Esophagus muscularis mucosa (tissue), 4 donors: ENCODE measurements around the gene ANK2. TPM values are rescaled to one million over a fixed set of nuclear protein-coding genes. Genes with fewer than 3 reads are reported as not detected.

ENCODE experiments used
- DNase-seq: peaks from one replicate; pipeline ENCODE4 v3.0.0-alpha.2; 2017; ENCODE audit errors: extremely low spot score
- H3K27ac ChIP-seq, 4 donors: fragments of 200-600 bp; sonication (generic); replicated peaks in 1 of 4; 1 replicate in 3 of 4; 2 replicates in 1 of 4; pipeline ENCODE4 v1.5.1; 2016 to 2019; ENCODE audit warnings: mild to moderate bottlenecking in 1 of 4
- H3K27me3 ChIP-seq, 4 donors: fragments of 200-600 bp; sonication (generic); one replicate each; pipeline versions ENCODE4 v1.5.1 to v1.6.0; 2016 to 2019
- H3K36me3 ChIP-seq, 4 donors: fragments of 200-600 bp; sonication (generic); one replicate each; pipeline ENCODE4 v1.5.1; 2016 to 2019
- H3K4me1 ChIP-seq, 4 donors: fragments of 200-600 bp; sonication (generic); one replicate each; pipeline ENCODE4 v1.5.1; 2016 to 2019
- H3K4me3 ChIP-seq, 4 donors: fragments of 200-600 bp; sonication (generic); 1 replicate in 2 of 4; 2 replicates in 2 of 4; pipeline ENCODE4 v1.5.1; 2016 to 2019; ENCODE audit warnings: mild to moderate bottlenecking in 4 of 4, moderate library complexity in 1 of 4
- H3K9me3 ChIP-seq, 4 donors: fragments of 200-600 bp; sonication (generic); 1 replicate in 3 of 4; 2 replicates in 1 of 4; pipeline ENCODE4 v1.5.1; 2016 to 2019
- CTCF ChIP-seq, 3 experiments: fragments of 200-600 bp in 2 of 3; fragments of 450-650 bp in 1 of 3; sonication (generic) in 2 of 3; IDR thresholded peaks; one replicate each; pipeline ENCODE4 v1.5.1; 2017 to 2019; ENCODE audit warnings: antibody characterized with exemption in 3 of 3, mild to moderate bottlenecking in 2 of 3, moderate library complexity in 1 of 3
- EP300 ChIP-seq: sonication (generic); formaldehyde crosslinking; IDR thresholded peaks from one replicate; pipeline ENCODE4 v1.6.1; 2017; ENCODE audit warnings: antibody characterized with exemption
- POLR2A ChIP-seq: fragments of 450-650 bp; IDR thresholded peaks from one replicate; pipeline ENCODE4 v1.6.1; 2017; ENCODE audit warnings: antibody characterized with exemption, moderate library complexity, mild to moderate bottlenecking, low read depth
- POLR2AphosphoS5 ChIP-seq, 2 donors: sonication (generic); formaldehyde crosslinking; IDR thresholded peaks; one replicate each; pipeline ENCODE4 v1.6.1; 2017; ENCODE audit warnings: antibody characterized with exemption in 2 of 2
- WGBS: methylation state at CpG from one replicate; pipeline ENCODE4 v1.1.5; 2018; 5-methylcytosine and 5-hydroxymethylcytosine counted together
- intact Hi-C: fragments of 100-400 bp; cut with DNase I; formaldehyde crosslinking; loops from one replicate; pipeline ENCODE4 v1.15.1; 2023
- total RNA-seq, 4 donors: library from RNA; depleted of rRNA; stranded (reverse); fragments of >200 nt; gene quantifications; one replicate each; pipeline versions ENCODE4 v1.1.0 to v1.2.1, GENCODE V29; 2016

Gene ANK2
- total RNA-seq, 4 donors from 2014 or later: 76.8 to 88.0 (median 82.8) TPM

- intact Hi-C loops: no loop called here
- Histone ChIP-seq H3K27ac (no peak overlapping the region), H3K9me3 (no peaks in the 10 kb centered on the region), H3K36me3 (no peaks in the 10 kb centered on the region), H3K4me3 (no peak overlapping the region), H3K4me1 (no peaks in the 10 kb centered on the region), H3K27me3 (no peaks in the 10 kb centered on the region)
- 79% methylated on average over 5 of the region's 5 CpGs for WGBS
- TF ChIP-seq CTCF (IDR thresholded peaks at IDR 0.05): no peak
- TF ChIP-seq POLR2A: no peak
- no peak for TF ChIP-seq EP300
- no peak for TF ChIP-seq POLR2AphosphoS5 (IDR thresholded peaks at IDR 0.05)
- no peak for DNase-seq
Observed at GRCh38 chr4:113007151-113007550, 42.3 kb upstream of the ANK2 start.

GRCh38 chr4:113008135-113008534, 41.3 kb upstream of the ANK2 start:
- intact Hi-C loops: no loop called here
- TF ChIP-seq POLR2A (no peak), CTCF (IDR thresholded peaks at IDR 0.05) (no peak), POLR2AphosphoS5 (IDR thresholded peaks at IDR 0.05) (no peak), EP300 (no peak)
- no peaks in the 10 kb centered on the region for H3K36me3 ChIP-seq
- H3K9me3 ChIP-seq: no peaks in the 10 kb centered on the region
- no peak overlapping the region for H3K27ac ChIP-seq
- no peak overlapping the region for H3K4me3 ChIP-seq
- no peaks in the 10 kb centered on the region for H3K27me3 ChIP-seq
- no peak for DNase-seq
- peaks cover 0 to 4% (median 0%) of the 10 kb centered on the region in 4 donors for H3K4me1 ChIP-seq

GRCh38 chr4:113008716-113009115, 40.7 kb upstream of the ANK2 start:
- H3K9me3 ChIP-seq: no peaks in the 10 kb centered on the region
- intact Hi-C loops: no loop called here
- peaks cover 0 to 7% (median 0%) of the 10 kb centered on the region in 4 donors for H3K4me1 ChIP-seq
- 57% methylated on average over 2 of the region's 2 CpGs for WGBS
- H3K36me3 ChIP-seq: no peaks in the 10 kb centered on the region
- H3K27ac ChIP-seq: no peak overlapping the region
- TF ChIP-seq POLR2A (no peak), POLR2AphosphoS5 (IDR thresholded peaks at IDR 0.05) (no peak), CTCF (IDR thresholded peaks at IDR 0.05) (no peak)
- no peaks in the 10 kb centered on the region for H3K27me3 ChIP-seq
- H3K4me3 ChIP-seq: no peak overlapping the region
- no peak for DNase-seq

- H3K9me3 ChIP-seq: no peaks in the 10 kb centered on the region
- no peak overlapping the region for H3K27ac ChIP-seq
- H3K36me3 ChIP-seq: no peaks in the 10 kb centered on the region
- H3K4me3 ChIP-seq: no peak overlapping the region
- 86% methylated on average over 2 of the region's 2 CpGs for WGBS
- peaks cover 0 to 7% (median 0%) of the 10 kb centered on the region in 4 donors for H3K4me1 ChIP-seq
- intact Hi-C loops: no loop called here
- TF ChIP-seq EP300: no peak
- no peak for TF ChIP-seq POLR2AphosphoS5 (IDR thresholded peaks at IDR 0.05)
- TF ChIP-seq POLR2A: no peak
- no peak for TF ChIP-seq CTCF (IDR thresholded peaks at IDR 0.05)
- no peaks in the 10 kb centered on the region for H3K27me3 ChIP-seq
- DNase-seq: no peak
Observed at GRCh38 chr4:113009461-113009860, 40.0 kb upstream of the ANK2 start.

GRCh38 chr4:113012122-113012725, 37.2 kb upstream of the ANK2 start:
- Histone ChIP-seq H3K9me3 (no peaks in the 10 kb centered on the region), H3K36me3 (no peaks in the 10 kb centered on the region), H3K4me1 (peaks cover 0 to 7% (median 0%) of the 10 kb centered on the region in 4 donors), H3K4me3 (no peak overlapping the region), H3K27ac (no peak overlapping the region), H3K27me3 (no peaks in the 10 kb centered on the region)
- TF ChIP-seq POLR2A (no peak), CTCF (IDR thresholded peaks at IDR 0.05) (no peak), POLR2AphosphoS5 (IDR thresholded peaks at IDR 0.05) (no peak), EP300 (no peak)
- WGBS: 87% methylated on average over 4 of the region's 4 CpGs
- intact Hi-C loops: no loop called here
- DNase-seq: no peak
